Fibroblast of the aortic adventitia (primary cell): Measurements from ENCODE around the gene CTBP2. TPM values are rescaled to one million over a fixed set of nuclear protein-coding genes. Genes with fewer than 3 reads are reported as not detected.

Source experiments
- DNase-seq: peaks from one replicate; pipeline ENCODE4 v3.0.0-alpha.2; 2010; ENCODE audit warnings: low read depth
- H3K4me3 ChIP-seq: 2 replicates; pipeline ENCODE4 v1.5.1; 2011; ENCODE audit warnings: low read depth, mild to moderate bottlenecking, control low read depth, low read length, moderate library complexity
- CTCF ChIP-seq: IDR thresholded peaks from 2 replicates; pipeline ENCODE4 v1.5.1; 2011; ENCODE audit warnings: mild to moderate bottlenecking, low read length, control low read depth, inconsistent platforms; ENCODE audit not compliant: insufficient read depth
- total RNA-seq: library from RNA; depleted of rRNA; stranded (reverse); fragments of >200 nt; gene quantifications from 2 replicates; pipeline ENCODE4 v1.2.3, GENCODE V29; 2012; ENCODE audit warnings: low replicate concordance

Gene CTBP2
- total RNA-seq, 1 donor: 45.4 TPM

GRCh38 chr10:125050383-125050782, 110.0 kb downstream of the CTBP2 start:
- no peak overlapping the region for H3K4me3 ChIP-seq
- TF ChIP-seq CTCF: no peak
- DNase-seq: no peak

GRCh38 chr10:125049216-125049881, 111.0 kb downstream of the CTBP2 start:
- DNase-seq: no peak
- no peak for TF ChIP-seq CTCF
- no peak overlapping the region for H3K4me3 ChIP-seq

- peak; percentile 89 for DNase-seq
- peak; percentile 100 for TF ChIP-seq CTCF
These were observed 112.1 kb downstream of the CTBP2 start for GRCh38 chr10:125048094-125048864.

GRCh38 chr10:125043841-125044658, 116.3 kb downstream of the CTBP2 start:
- DNase-seq: peak; percentile 43
- no peak for TF ChIP-seq CTCF
- H3K4me3 ChIP-seq: no peak overlapping the region

More at GRCh38 chr10:125048094-125048864, 112.1 kb downstream of the CTBP2 start:
- H3K4me3 ChIP-seq: no peak overlapping the region

GRCh38 chr10:125041856-125042506, 118.4 kb downstream of the CTBP2 start:
- DNase-seq: no peak
- no peak for TF ChIP-seq CTCF

GRCh38 chr10:125039354-125039769, 121.0 kb downstream of the CTBP2 start:
- H3K4me3 ChIP-seq: no peak overlapping the region
- no peak for DNase-seq
- no peak for TF ChIP-seq CTCF

More at GRCh38 chr10:125041856-125042506, 118.4 kb downstream of the CTBP2 start:
- H3K4me3 ChIP-seq: no peak overlapping the region
